A673 (cell line): ENCODE measurements around the gene TREML2. TPM values are rescaled to one million over a fixed set of nuclear protein-coding genes. Genes with fewer than 3 reads are reported as not detected.

Experiments
- BruUV-seq: library from RNA; stranded (reverse); fragments of 400-500 nt; replicated peaks from 2 replicates; lab custom pipeline; 2021; lab: Mats Ljungman, UMichigan
- CTCF ChIA-PET: fragments of 300-600 bp; sonication (Branson Sonifier 250); formaldehyde crosslinking; loops from one replicate; lab custom pipeline; 2022; ENCODE audit warnings: antibody characterized with exemption; lab: Charles Lee
- POLR2A ChIA-PET: fragments of 300-600 bp; sonication (Branson Sonifier 250); formaldehyde crosslinking; loops from one replicate; lab custom pipeline; 2022; ENCODE audit warnings: antibody characterized with exemption; ENCODE audit not compliant: low non-redundant PET; lab: Charles Lee
- DNase-seq: peaks from one replicate; pipeline ENCODE4 v3.0.0-alpha.2; 2015; ENCODE audit warnings: low spot score
- H3K27ac ChIP-seq: fragments of 200-600 bp; sonication (generic); 2 replicates; pipeline ENCODE4 v1.5.1; 2016; ENCODE audit warnings: mixed run types, low read depth, mild to moderate bottlenecking, mixed read lengths, antibody characterized with exemption, low read length; ENCODE audit not compliant: poor library complexity, severe bottlenecking
- H3K27me3 ChIP-seq: fragments of 200-600 bp; sonication (generic); replicated peaks from 2 replicates; pipeline ENCODE4 v1.6.1; 2017; ENCODE audit warnings: mixed run types, low read depth, mild to moderate bottlenecking, mixed read lengths, antibody characterized with exemption, low read length; ENCODE audit not compliant: insufficient read depth, poor library complexity
- H3K36me3 ChIP-seq: fragments of 200-600 bp; sonication (generic); 2 replicates; pipeline ENCODE4 v1.6.1; 2016; ENCODE audit warnings: mixed run types, mild to moderate bottlenecking, mixed read lengths, antibody characterized with exemption, low read length; ENCODE audit not compliant: insufficient read depth, poor library complexity, severe bottlenecking
- H3K4me1 ChIP-seq: fragments of 200-600 bp; sonication (generic); 2 replicates; pipeline ENCODE4 v1.6.1; 2017; ENCODE audit warnings: mixed run types, mild to moderate bottlenecking, mixed read lengths, antibody characterized with exemption, low read length; ENCODE audit not compliant: insufficient read depth, poor library complexity, severe bottlenecking
- H3K4me3 ChIP-seq: fragments of 200-600 bp; sonication (generic); 2 replicates; pipeline ENCODE4 v1.5.1; 2016; ENCODE audit warnings: low read depth, mixed run types, mild to moderate bottlenecking, mixed read lengths, low read length; ENCODE audit not compliant: poor library complexity, severe bottlenecking
- H3K9me3 ChIP-seq: fragments of 200-600 bp; sonication (generic); 2 replicates; pipeline ENCODE4 v1.6.1; 2016; ENCODE audit warnings: mixed run types, low read depth, mild to moderate bottlenecking, mixed read lengths, antibody characterized with exemption, low read length; ENCODE audit not compliant: poor library complexity, severe bottlenecking
- CTCF ChIP-seq: fragments of 300-800, 200-600 bp; sonication (generic); conservative IDR thresholded peaks from 2 replicates; pipeline ENCODE4 v1.5.1; 2017; ENCODE audit warnings: low read depth, mild to moderate bottlenecking, antibody characterized with exemption, low read length, moderate library complexity, mixed read lengths
- EZH2 ChIP-seq: fragments of 200-600 bp; sonication (generic); IDR thresholded peaks from 2 replicates; pipeline ENCODE4 v1.6.1; 2017; ENCODE audit warnings: borderline replicate concordance, low read depth, mild to moderate bottlenecking, mixed read lengths, antibody characterized with exemption, low read length; ENCODE audit not compliant: poor library complexity, severe bottlenecking
- intact Hi-C: fragments of 100-400 bp; cut with micrococcal nuclease; formaldehyde crosslinking; loops from one replicate; pipeline ENCODE4 v1.10.0; 2022; ENCODE audit not compliant: unreplicated experiment
- total RNA-seq: library from RNA; stranded (reverse); gene quantifications from 2 replicates; pipeline ENCODE4 v1.2.3, GENCODE V29; 2021

Gene TREML2
- total RNA-seq, 1 experiment from 2014 or later, result not detected

GRCh38 chr6:41153992-41154625 lies 46.8 kb downstream of the TREML2 start, which contains the start of gene TREML1:
TSS of gene TREML1 (minus strand) at chr6:41154347. CDS start at chr6:41154288, 59 bp downstream.
- POLR2A ChIA-PET, result no interaction called here
- no TSS peak for BruUV-seq
- no peaks in the 10 kb centered on the region for H3K36me3 ChIP-seq
- no peak within 1 kb of the TSS for H3K4me3 ChIP-seq
- CTCF ChIA-PET, result no interaction called here
- no peak within 1 kb of the TSS for H3K27ac ChIP-seq
- no peaks in the 10 kb centered on the region for H3K4me1 ChIP-seq
- intact Hi-C loops, result no loop called here
- no peak for DNase-seq
- no peaks in the 10 kb centered on the region for H3K27me3 ChIP-seq
- no peak for TF ChIP-seq CTCF
- no peak for TF ChIP-seq EZH2
- H3K9me3 ChIP-seq, result no peaks in the 10 kb centered on the region

- no peaks in the 10 kb centered on the region for H3K36me3 ChIP-seq
- no peaks in the 10 kb centered on the region for H3K9me3 ChIP-seq
- intact Hi-C loops, result no loop called here
- H3K27ac ChIP-seq, result no peak overlapping the region
- H3K4me3 ChIP-seq, result no peak overlapping the region
- ChIA-PET POLR2A (no interaction called here), CTCF (no interaction called here)
- TF ChIP-seq CTCF (no peak), EZH2 (no peak)
- DNase-seq, result peak; percentile 7
- no peaks in the 10 kb centered on the region for H3K4me1 ChIP-seq
- no peaks in the 10 kb centered on the region for H3K27me3 ChIP-seq
- no TSS peak for BruUV-seq
These were observed 47.5 kb downstream of the TREML2 start for GRCh38 chr6:41153451-41153850.

- no peak for DNase-seq
- Histone ChIP-seq H3K36me3 (no peaks in the 10 kb centered on the region), H3K27me3 (peaks cover 4% of the 10 kb centered on the region), H3K4me1 (no peaks in the 10 kb centered on the region), H3K4me3 (no peak overlapping the region), H3K9me3 (no peaks in the 10 kb centered on the region), H3K27ac (no peak overlapping the region)
- ChIA-PET CTCF (no interaction called here), POLR2A (no interaction called here)
- no TSS peak for BruUV-seq
- TF ChIP-seq CTCF, result no peak
- no peak for TF ChIP-seq EZH2
- intact Hi-C loops, result no loop called here
These were observed 50.3 kb downstream of the TREML2 start for GRCh38 chr6:41150671-41151070.
